GM21723 (cell line): ENCODE measurements around the gene ELL2.
"Not testable (repeated sequence)": the region's sequence is repeated elsewhere in the genome, so short reads cannot be mapped to it uniquely, and the experiment has no call there.

ENCODE experiments used
- ATAC-seq: cut with Tn5 transposase; IDR thresholded peaks from one replicate; pipeline ENCODE4 v1.9.1; 2021; ENCODE audit warnings: mild to moderate bottlenecking, moderate library complexity; ENCODE audit not compliant: unreplicated experiment

Gene ELL2

GRCh38 chr5:95910521-95910920 is 51.1 kb downstream of the ELL2 start:
- ATAC-seq: no peak

DNA sequence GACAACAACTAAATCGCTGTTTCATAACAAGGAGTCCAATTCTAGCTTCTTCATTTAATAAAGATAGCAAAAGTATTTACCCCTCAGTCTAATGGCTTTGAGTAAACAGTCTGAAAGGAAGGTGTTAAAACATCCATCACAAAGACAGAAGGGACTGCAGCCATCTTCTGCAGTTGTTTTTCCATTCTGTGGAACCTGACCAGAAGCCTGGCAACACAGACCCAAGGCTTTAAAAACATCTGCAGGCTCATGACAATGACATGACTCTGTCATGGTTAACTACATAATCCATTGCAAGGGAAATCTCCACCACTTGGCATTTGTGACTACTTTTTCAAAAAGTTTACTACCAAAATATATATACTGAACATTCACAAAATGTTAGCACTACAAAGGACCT is 51.9 kb downstream of the ELL2 start:
- no peak for ATAC-seq

- no peak for ATAC-seq
Measured at GRCh38 chr5:95908799-95909198, 52.9 kb downstream of the ELL2 start.

- ATAC-seq: no peak
Measured at GRCh38 chr5:95907740-95908706, 53.6 kb downstream of the ELL2 start.

- ATAC-seq: no peak
Measured at GRCh38 chr5:95907067-95907705, 54.5 kb downstream of the ELL2 start.

DNA sequence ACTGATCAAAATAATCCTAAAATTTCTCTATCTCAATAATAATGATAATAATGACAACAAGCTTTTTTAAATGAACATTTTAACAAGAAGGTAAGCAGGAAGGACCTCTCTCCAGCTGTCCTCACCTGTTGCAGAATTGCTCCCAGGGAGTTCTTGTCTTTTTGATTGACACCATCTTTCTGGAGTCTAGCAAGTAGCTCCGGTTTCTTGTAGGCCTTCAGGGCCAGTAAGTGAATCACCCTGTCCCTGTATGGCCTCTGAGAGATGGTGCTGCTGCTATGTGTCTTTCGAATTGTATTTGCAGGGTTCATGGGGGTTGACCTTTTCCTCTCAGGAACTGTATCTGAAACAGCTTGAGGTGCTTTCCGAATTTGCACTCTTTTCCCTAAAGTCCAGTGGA is 55.3 kb downstream of the ELL2 start:
- ATAC-seq: not testable (repeated sequence)

DNA sequence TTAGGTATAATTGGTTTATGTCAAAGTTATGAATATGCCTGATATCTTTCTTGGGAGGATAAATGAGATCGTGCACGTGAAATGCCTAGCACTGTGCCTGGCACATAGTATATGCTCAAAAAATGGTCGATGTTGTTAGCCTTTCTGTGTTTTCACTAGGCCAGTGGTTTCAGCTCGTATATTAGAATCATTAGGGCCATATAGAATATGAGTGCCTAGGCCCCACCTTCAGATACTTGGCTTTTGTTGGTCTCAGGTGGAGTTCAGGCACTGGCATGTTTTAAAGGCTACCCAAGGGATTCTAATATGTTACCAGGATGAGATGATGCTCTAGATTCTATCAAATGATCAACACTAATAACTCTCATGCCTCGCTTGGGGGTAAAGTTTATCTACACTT is 56.8 kb downstream of the ELL2 start:
- ATAC-seq: no peak

GRCh38 chr5:95903838-95904237 is 57.8 kb downstream of the ELL2 start:
- ATAC-seq: no peak

GRCh38 chr5:95901676-95902627 is 59.7 kb downstream of the ELL2 start:
- ATAC-seq: no peak

- no peak for ATAC-seq
Measured at GRCh38 chr5:95900383-95900958, 61.2 kb downstream of the ELL2 start.

GRCh38 chr5:95899829-95900228 is 61.8 kb downstream of the ELL2 start:
- ATAC-seq: no peak

DNA sequence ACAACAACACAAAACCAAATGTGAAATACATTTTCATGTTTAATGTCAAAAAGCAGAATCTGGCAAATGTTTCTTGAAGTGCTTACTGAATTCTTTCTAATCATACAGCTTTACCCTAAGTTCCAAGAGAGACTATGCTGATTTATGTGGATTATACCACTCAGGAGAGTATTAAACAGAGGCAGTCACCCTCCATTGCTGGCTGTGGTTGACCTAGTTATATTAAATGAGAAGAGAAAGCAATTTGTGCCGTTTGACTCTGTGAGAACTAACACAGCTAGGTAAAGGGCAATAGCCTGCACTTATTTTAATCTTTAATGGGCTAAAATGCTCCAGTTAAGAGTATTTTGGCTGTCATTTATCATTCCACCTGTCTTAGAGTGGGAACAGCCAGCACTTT is 62.6 kb downstream of the ELL2 start:
- ATAC-seq: no peak

DNA sequence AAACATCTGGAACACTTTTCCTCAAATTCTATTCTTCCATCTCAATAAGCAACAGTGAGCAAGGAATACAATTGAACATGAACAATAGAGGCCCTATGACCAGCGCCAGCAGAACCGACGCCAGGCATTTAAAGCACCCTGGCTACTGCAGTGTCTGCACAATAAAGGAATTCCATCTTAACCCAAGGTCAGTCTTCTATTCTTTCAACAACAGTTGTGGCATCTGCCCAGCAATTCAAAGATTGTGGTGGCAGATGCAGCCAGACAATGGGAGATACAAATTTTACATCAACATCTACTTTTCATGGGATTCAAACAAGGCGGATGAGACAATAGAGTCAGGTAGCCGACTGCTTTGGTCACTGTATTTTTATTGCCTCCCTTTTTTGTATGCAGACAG is 65.9 kb downstream of the ELL2 start:
- no peak for ATAC-seq

GRCh38 chr5:95895251-95895650 is 66.4 kb downstream of the ELL2 start:
- no peak for ATAC-seq

GRCh38 chr5:95892784-95893354 is 68.8 kb downstream of the ELL2 start:
- ATAC-seq: peak; percentile 69

DNA sequence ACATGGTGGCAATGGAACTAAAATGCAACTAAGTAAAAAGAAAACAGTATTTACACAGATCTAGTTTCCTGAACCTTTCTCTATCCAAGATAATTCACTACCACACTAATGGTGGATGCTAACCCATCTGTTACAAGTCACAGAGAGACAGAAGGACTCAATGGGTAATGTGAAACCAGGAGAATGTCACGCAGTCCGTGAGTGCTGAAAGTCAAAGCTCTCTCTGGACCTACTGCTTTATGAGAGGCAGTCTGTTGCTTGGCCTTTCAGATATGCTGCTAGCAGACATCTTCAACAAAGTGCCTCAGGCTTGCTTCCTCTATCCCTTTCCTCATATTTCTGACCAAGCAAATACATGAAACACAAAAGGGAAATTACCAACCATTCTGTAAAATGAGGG is 70.2 kb downstream of the ELL2 start:
- no peak for ATAC-seq

DNA sequence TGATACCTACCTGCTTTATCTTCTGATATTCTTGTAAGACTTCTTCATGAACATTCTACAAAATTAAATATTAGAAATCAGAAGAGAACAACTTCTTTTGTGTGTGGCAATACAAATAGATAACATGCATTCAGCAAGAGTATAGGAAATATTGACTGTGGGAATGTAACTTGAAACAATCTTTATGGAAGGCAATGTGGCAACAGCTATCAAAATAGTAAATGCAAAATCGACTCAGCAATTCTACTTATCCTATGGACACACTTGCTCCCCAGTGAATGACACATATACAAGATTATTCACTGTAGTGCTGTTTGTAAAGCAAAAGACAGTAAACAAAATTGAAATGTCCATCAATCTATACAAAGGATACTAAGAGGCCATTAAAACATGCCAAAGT is 72.6 kb downstream of the ELL2 start:
- ATAC-seq: no peak

DNA sequence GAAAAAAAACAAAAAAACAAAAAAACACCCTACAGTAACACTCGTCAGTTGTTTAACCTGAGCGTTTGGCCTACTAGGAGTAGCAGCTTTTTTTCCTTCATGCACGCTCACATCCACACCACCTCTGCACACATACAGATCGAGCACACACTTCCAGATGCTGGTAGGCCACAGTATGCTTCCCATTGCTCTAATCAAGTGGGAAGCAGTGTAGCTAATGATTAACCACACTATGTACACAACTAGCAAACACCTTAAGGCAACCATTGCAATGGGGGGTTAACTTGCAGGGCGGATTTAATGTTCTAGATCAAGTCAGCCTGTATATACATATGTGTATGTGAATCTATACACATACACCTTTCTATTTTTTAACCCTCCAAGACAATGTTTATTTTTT is 73.7 kb downstream of the ELL2 start:
- ATAC-seq: no peak

GRCh38 chr5:95886340-95887044 is 75.2 kb downstream of the ELL2 start:
- ATAC-seq: no peak

DNA sequence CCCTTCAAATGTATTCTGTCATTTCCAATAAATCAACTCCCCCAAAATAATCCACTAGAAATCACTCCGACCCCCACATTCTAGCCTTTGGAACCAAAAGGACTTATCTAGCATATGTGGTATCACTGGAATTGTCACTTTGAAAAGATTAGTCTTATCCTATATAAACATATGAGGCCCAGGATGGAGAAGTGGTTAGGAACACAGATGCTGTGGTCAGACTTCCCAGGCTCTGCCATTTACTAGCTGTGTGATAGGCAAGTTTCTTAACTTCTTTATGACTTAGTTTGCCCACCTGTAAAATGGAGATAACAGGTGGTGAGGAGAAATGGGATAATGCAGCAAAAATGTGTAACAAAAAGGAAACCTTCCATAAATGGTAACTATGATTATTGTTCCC is 77.1 kb downstream of the ELL2 start:
- no peak for ATAC-seq
